ENCODE results near the gene CHID1.

CHID1 gene

DNA sequence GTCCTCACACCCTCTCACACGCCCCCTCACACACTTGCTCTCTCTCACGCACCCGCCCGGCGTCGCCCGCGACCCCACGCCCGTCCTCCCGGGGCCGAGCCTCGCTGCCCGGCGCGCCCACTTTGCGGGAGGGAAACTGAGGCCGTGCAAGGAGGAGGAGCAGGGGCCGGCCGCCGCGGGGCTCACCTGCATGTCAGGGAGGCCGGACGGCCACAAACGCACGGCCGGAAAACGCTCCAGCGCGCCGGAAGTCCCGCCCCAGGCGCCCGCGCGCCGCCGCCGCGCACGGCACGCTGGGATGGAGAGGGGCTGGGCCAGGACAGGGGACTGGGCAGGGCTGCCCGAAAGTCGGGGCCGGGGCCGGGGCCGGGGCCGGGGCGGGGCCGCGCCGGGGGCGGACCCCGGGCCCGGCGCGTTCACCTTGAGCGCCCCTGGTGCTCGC, at the start of gene CHID1:
Gene CHID1, minus strand, starts transcription at position 222 of the 442 bp plus-strand sequence. CDS start 5,994 bp downstream, outside the sequence.
- in situ Hi-C loops (cut with MboI; ENCODE audit: low sequenced_read_pairs): no loop called here

- in situ Hi-C loops (cut with MboI; ENCODE audit: low sequenced_read_pairs): no loop called here
These were observed 49.0 kb upstream of the CHID1 start for GRCh38 chr11:959608-960007.

- in situ Hi-C loops (cut with MboI; ENCODE audit: low sequenced_read_pairs): no loop called here
These were observed 48.4 kb upstream of the CHID1 start for GRCh38 chr11:959027-959426.

DNA sequence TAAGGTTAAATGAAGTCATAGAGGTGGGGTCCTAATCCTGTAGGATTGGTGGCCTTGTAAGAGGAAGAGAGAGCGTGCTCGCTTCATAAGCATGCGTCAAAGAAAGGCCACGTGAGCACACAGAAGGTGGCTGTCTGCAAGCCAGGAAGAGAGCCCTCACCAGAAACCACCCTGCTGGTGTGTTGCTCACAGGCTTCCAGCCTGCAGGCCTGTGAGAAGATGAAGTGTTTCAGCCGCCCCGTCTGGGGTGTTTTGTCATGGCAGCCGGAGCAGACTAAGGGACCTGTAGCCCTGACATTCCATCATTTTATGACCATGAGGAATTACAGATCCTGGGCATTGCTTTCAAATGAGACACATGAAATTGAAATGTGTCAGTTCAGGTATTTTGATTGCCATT, 47.5 kb upstream of the CHID1 start:
- in situ Hi-C loops (cut with MboI; ENCODE audit: low sequenced_read_pairs): no loop called here

- in situ Hi-C loops (cut with MboI; ENCODE audit: low sequenced_read_pairs): no loop called here
These were observed 46.8 kb upstream of the CHID1 start for GRCh38 chr11:957212-957920.

- in situ Hi-C loops (cut with MboI; ENCODE audit: low sequenced_read_pairs): no loop called here
These were observed 44.8 kb upstream of the CHID1 start for GRCh38 chr11:955154-956063.

GRCh38 chr11:954392-955153, 44.0 kb upstream of the CHID1 start:
- in situ Hi-C loops (cut with MboI; ENCODE audit: low sequenced_read_pairs): no loop called here

DNA sequence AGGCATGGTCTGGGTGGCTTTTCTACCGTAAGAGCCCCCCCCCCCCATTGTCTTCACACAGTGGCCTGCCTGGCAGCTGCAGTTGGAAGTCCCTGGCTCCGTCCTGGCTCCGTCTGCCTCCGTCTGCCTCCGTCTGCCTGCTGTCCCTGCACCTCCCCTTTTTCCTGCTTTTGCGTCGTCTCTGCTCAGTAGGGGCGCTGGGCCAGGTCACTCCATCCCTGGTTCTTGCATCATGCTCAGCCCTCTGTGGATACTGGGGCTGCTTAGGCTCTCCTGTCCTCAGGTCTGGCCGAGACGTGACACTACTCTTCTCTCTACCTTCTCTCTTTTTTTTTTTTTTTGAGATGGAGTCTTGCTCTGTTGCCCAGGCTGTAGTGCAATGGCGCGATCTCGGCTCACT, 42.9 kb upstream of the CHID1 start:
- in situ Hi-C loops (cut with MboI; ENCODE audit: low sequenced_read_pairs): no loop called here

- in situ Hi-C loops (cut with MboI; ENCODE audit: low sequenced_read_pairs): no loop called here
These were observed 42.1 kb upstream of the CHID1 start for GRCh38 chr11:952406-953385.

GRCh38 chr11:951507-951906, 40.9 kb upstream of the CHID1 start:
- in situ Hi-C loops (cut with MboI; ENCODE audit: low sequenced_read_pairs): no loop called here

DNA sequence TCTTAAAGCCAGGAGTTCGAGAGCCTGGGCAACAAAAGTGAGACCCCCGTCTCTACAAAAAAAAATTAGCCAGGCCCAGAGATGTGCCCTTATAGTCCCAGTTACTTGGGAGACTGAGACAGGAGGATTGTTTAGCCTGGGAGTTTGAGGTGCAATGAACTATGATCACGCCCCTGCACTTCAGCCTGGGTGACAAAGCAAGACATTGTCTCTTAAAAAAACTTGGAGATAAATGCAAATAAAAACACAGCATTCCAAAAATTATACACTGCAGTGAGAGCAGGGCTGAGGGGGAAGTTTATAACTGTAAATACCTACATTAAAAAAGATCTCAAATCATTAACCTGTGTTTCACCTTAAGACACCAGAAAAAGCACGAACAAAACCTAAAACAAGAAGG, 37.1 kb upstream of the CHID1 start:
- in situ Hi-C loops (cut with MboI; ENCODE audit: low sequenced_read_pairs): no loop called here

- in situ Hi-C loops (cut with MboI; ENCODE audit: low sequenced_read_pairs): no loop called here
These were observed 35.4 kb upstream of the CHID1 start for GRCh38 chr11:945986-946385.

DNA sequence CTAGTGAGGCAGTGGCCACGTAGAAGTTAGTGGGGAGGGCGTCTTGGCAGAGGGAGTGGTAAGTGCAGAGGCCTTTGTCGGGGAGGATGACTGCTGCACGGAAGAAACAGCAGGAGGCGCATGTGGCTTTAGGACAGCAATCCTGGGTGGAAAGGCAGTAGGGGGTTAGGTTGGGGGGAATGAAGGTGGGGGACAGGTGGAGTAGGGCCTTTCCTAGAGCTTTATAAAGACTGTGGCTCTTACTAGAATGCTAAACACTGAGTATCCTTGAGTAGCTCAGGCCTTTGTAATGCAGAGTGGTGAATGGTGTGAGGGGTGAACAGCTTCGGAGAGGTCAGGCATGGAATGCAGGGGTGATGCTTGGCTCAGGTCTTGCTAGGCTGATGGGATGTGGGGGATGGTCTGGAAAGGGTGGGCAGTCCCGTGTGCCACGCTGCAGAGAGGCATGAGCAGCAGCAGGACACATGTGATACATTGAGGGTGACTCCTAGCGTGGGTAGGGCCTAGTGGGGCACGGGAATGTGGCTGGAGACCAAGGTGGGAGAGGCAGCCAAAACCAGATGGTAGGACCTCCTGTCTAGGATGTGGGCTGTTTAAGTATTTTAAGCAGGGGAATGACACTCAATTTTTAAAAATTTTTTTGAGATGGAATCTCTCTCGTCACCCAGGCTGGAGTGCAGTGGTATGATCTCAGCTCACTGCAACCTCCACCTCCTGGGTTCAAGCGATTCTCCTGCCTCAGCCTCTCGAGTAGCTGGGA, 34.3 kb upstream of the CHID1 start:
- in situ Hi-C loops (cut with MboI; ENCODE audit: low sequenced_read_pairs): no loop called here

DNA sequence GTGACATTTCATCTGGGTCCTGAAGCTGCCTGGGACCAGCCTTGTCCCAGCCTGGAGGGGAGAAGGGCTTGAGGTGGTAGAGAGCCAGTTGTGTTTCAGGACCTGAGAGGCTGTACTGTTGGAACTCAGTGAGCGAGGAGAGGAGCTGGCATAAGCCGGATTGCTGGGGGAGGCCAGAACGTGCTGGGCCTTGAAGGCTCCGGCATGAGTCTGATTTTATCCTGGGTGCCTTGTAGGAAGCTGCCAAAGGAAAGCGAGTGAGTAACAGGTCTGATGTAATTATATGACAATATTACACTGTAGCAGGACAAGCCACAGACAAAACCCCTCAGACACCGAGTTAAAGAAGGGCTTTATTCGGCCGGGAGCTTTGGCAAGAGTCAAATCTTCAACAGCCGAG, 32.2 kb upstream of the CHID1 start:
- in situ Hi-C loops (cut with MboI; ENCODE audit: low sequenced_read_pairs): no loop called here

DNA sequence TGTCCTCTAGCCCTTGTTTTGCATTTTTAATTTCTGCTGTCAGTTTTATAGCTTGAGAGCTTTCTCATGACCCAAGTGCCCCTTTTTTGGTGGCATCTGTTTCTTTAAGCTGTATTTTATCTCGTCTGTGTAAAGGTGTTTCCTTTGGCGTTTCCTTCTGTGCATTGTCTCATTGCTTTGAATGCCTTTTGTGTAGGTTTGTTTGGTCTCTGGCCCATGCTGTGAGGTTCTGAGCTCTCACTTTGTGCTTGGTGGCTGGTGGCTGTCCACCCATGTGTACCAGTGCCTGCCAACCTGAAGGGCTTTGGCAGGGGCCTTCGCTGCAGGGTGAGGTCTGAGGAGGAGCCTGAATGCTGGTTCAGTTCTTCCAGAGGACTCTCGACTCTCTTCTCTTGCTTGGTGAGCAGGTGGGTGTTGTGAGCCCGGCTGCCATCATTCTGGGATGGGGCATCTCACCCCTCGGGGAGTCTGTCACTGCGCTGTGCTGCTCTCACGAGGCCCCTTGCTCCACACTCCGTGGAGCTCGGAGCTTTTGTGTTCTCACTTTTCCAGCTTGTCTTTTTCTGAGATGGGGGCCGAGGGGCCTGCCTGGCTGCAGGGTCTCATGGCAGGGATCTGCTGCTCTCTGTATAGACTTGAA, 30.0 kb upstream of the CHID1 start:
- in situ Hi-C loops (cut with MboI; ENCODE audit: low sequenced_read_pairs): no loop called here

DNA sequence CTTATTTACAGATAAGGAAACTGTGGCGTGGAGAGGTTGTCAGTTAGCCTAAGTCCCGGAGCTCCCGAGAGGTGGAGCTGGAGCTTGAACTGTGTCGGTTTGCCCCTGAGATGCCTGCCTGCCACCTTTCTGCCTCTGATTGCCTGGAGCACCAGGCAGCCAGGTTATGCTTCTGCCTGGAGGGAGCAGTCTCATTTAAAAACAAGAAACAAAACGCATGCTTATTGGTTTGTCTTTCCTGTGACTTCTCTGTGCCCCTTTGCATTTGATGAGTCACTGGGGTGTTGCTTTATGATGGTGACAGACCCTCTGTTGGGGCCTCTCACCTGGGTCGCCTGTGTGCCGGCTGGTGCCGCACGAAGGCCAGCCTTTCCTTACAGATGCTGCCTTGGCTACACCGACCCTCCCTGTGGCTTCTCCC, 27.2 kb upstream of the CHID1 start:
- in situ Hi-C loops (cut with MboI; ENCODE audit: low sequenced_read_pairs): no loop called here

DNA sequence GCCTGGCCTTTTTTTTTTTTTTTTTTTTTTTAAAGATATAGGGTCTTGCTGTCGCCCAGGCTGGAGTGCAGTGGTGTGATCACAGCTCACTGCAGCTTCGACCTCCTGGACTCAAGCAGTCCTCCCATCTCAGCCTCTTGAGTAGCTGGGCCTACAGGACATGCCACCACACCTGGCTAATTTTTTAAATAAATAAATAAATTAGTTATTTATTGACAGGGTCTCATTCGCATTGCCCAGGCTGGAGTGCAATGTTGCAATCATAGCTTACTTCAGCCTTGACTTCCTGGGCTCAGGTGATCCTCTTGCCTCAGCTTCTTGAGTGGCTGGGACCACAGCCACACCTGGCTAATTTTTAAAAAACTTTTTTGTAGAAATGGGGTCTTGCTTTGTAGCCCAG, 25.6 kb upstream of the CHID1 start:
- in situ Hi-C loops (cut with MboI; ENCODE audit: low sequenced_read_pairs): no loop called here

DNA sequence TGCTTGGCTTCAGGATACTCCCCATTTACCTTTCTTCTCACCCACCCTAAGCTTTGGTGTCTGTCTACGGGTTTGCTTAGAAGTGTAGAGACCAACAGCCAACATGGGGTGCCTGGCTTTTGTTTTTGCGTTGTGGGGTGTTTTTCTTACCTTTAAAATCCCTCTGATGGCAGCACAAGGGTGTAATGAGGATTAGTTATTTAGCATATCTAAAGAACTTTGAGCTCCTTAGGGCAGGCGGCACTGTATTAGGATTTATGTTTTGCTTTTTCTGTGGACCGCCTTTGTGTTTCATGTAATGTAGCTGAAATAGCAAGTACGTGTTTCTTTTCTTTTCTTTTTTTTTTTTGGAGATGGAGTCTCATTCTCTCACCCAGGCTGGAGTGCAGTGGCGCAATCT, 23.9 kb upstream of the CHID1 start:
- in situ Hi-C loops (cut with MboI; ENCODE audit: low sequenced_read_pairs): no loop called here

- in situ Hi-C loops (cut with MboI; ENCODE audit: low sequenced_read_pairs): no loop called here
These were observed 23.3 kb upstream of the CHID1 start for GRCh38 chr11:933936-934335.

Data from HL-60/S4 (cell line).